B cell (primary cell): ENCODE results near the gene AQP5. TPM values are rescaled to one million over a fixed set of nuclear protein-coding genes. Genes with fewer than 3 reads are reported as not detected.

Experiments
- ATAC-seq: fragments of 200-7000 bp; cut with Tn5 transposase; one replicate; pipeline ENCODE4 v1.10.0; 2021; ENCODE audit warnings: low read depth, mild to moderate bottlenecking, moderate number of reproducible peaks, moderate library complexity
- CTCF ChIA-PET: fragments of 350-600 bp; sonication (Branson Sonifier 250); formaldehyde crosslinking; loops from one replicate; lab custom pipeline; 2021; ENCODE audit warnings: antibody characterized with exemption, inconsistent platforms; lab: Charles Lee
- POLR2A ChIA-PET: fragments of 350-600 bp; sonication (Branson Sonifier 250); formaldehyde crosslinking; loops from one replicate; lab custom pipeline; 2021; ENCODE audit warnings: antibody characterized with exemption; lab: Charles Lee
- DNase-seq: peaks from one replicate; pipeline ENCODE4 v3.0.0; 2013
- H2AFZ ChIP-seq: 2 replicates; pipeline ENCODE4 v1.6.1; 2012; ENCODE audit warnings: mild to moderate bottlenecking, low read depth, low read length; ENCODE audit not compliant: insufficient read depth, poor library complexity, severe bottlenecking
- H3K27ac ChIP-seq, 2 donors: 1 replicate in 1 of 2; 2 replicates in 1 of 2; pipeline ENCODE4 v1.5.1; 2012 to 2013; ENCODE audit warnings: low read length in 2 of 2, mild to moderate bottlenecking in 2 of 2, moderate library complexity in 1 of 2
- H3K27me3 ChIP-seq, 4 experiments: fragments of 200-600 bp in 1 of 4; sonication (generic) in 1 of 4; replicated peaks in 1 of 4; 1 replicate in 2 of 4; 2 replicates in 2 of 4; pipeline versions ENCODE4 v1.6.1 to v1.7.0; 2013 to 2016; ENCODE audit warnings: low read length in 3 of 4, mild to moderate bottlenecking in 2 of 4, mixed read lengths in 1 of 4, moderate library complexity in 1 of 4; ENCODE audit not compliant: insufficient read depth in 4 of 4, control insufficient read depth in 3 of 4; ENCODE audit errors: control extremely low read depth in 1 of 4
- H3K36me3 ChIP-seq, 2 experiments: replicated peaks in 1 of 2; 1 replicate in 1 of 2; 2 replicates in 1 of 2; pipeline versions ENCODE4 v1.6.1 to v1.7.1; 2013; ENCODE audit warnings: low read length in 1 of 2; ENCODE audit not compliant: insufficient read depth in 2 of 2, control insufficient read depth in 1 of 2; ENCODE audit errors: control extremely low read depth in 1 of 2, extremely low read depth in 1 of 2
- H3K4me1 ChIP-seq, 2 donors: fragments of 200-600 bp in 1 of 2; sonication (generic) in 1 of 2; 1 replicate in 1 of 2; 2 replicates in 1 of 2; pipeline versions ENCODE4 v1.5.1 to v1.6.1; 2013 to 2017; ENCODE audit warnings: low read length in 2 of 2; ENCODE audit not compliant: control insufficient read depth in 2 of 2, insufficient read depth in 2 of 2
- H3K4me2 ChIP-seq: replicated peaks from 2 replicates; pipeline ENCODE3; 2012; ENCODE audit warnings: mild to moderate bottlenecking, low read depth, low read length; ENCODE audit not compliant: poor library complexity, severe bottlenecking
- H3K4me3 ChIP-seq, 5 experiments: fragments of 200-600 bp in 1 of 5; sonication (generic) in 1 of 5; 1 replicate in 3 of 5; 2 replicates in 2 of 5; pipeline versions ENCODE4 v1.5.1 to v1.7.0; 2011 to 2016; ENCODE audit warnings: low read length in 4 of 5, mild to moderate bottlenecking in 4 of 5, low read depth in 2 of 5, control low read depth in 1 of 5, moderate library complexity in 1 of 5; ENCODE audit not compliant: insufficient read depth in 1 of 5; ENCODE audit errors: control extremely low read depth in 1 of 5, extremely low read depth in 1 of 5
- H3K79me2 ChIP-seq: fragments of 200-600 bp; sonication (generic); one replicate; pipeline ENCODE4 v1.6.0; 2016; ENCODE audit warnings: low read length; ENCODE audit not compliant: control insufficient read depth, insufficient read depth
- H3K9ac ChIP-seq: fragments of 200-600 bp; sonication (generic); 2 replicates; pipeline ENCODE4 v1.6.1; 2017; ENCODE audit warnings: mild to moderate bottlenecking, low read length, moderate library complexity
- H3K9me3 ChIP-seq, 3 donors: one replicate each; pipeline versions ENCODE4 v1.6.1 to v1.7.1; 2013; ENCODE audit warnings: low read length in 2 of 3; ENCODE audit not compliant: control insufficient read depth in 2 of 3, insufficient read depth in 1 of 3; ENCODE audit errors: control extremely low read depth in 1 of 3
- H4K20me1 ChIP-seq: 2 replicates; pipeline ENCODE4 v1.6.0; 2012; ENCODE audit warnings: mild to moderate bottlenecking, low read length; ENCODE audit not compliant: insufficient read depth, control insufficient read depth, poor library complexity, severe bottlenecking
- H3K27ac Mint-ChIP-seq: one replicate; pipeline ENCODE4 v1.8.0; 2021; ENCODE audit warnings: mixed read lengths
- H3K27me3 Mint-ChIP-seq: one replicate; pipeline ENCODE4 v1.8.0; 2021; ENCODE audit warnings: mixed read lengths
- H3K4me1 Mint-ChIP-seq: one replicate; pipeline ENCODE4 v1.8.0; 2021; ENCODE audit warnings: mixed read lengths
- H3K4me3 Mint-ChIP-seq: one replicate; pipeline ENCODE4 v1.8.0; 2021; ENCODE audit warnings: mixed read lengths
- H3K9me3 Mint-ChIP-seq: one replicate; pipeline ENCODE4 v1.8.0; 2022; ENCODE audit warnings: mixed read lengths; ENCODE audit not compliant: insufficient read depth
- EZH2 ChIP-seq: IDR thresholded peaks from 2 replicates; pipeline ENCODE4 v1.6.1; 2012; ENCODE audit warnings: borderline replicate concordance, low read depth, mild to moderate bottlenecking, moderate library complexity, low read length; ENCODE audit not compliant: insufficient read depth, poor library complexity, severe bottlenecking
- WGBS: methylation state at CpG from one replicate; pipeline ENCODE4 v1.1.5; 2013; ENCODE audit warnings: missing lambda C conversion rate; ENCODE audit not compliant: insufficient coverage; 5-methylcytosine and 5-hydroxymethylcytosine counted together
- intact Hi-C: fragments of 100-400 bp; cut with micrococcal nuclease; formaldehyde crosslinking; loops from one replicate; pipeline ENCODE4 v1.10.0; 2022
- polyA plus RNA-seq: library from polyadenylated mRNA; depleted of rRNA; stranded (reverse); fragments of >200 nt; gene quantifications from 2 replicates; pipeline ENCODE4 v1.2.3, GENCODE V29; 2012
- total RNA-seq, 2 donors: library from RNA; stranded (reverse); fragments of 120-200 nt in 1 of 2; gene quantifications; 1 replicate in 1 of 2; 2 replicates in 1 of 2; pipeline versions ENCODE4 v1.2.3 to v1.2.4, GENCODE V29; 2013 to 2022
- TF ChIP-seq, protein P1 (sequence below): fragments of 200-600 bp; IDR thresholded peaks from one replicate; pipeline ENCODE4 v1.8.0; 2022; ENCODE audit warnings: antibody characterized with exemption, mild to moderate bottlenecking

AQP5 gene
- total and polyA plus RNA-seq, 2 donors (not counting 1 experiment from before 2014, with no cell fraction given): not detected

- intact Hi-C loops: no loop called here
- TF ChIP-seq, protein P1, sequence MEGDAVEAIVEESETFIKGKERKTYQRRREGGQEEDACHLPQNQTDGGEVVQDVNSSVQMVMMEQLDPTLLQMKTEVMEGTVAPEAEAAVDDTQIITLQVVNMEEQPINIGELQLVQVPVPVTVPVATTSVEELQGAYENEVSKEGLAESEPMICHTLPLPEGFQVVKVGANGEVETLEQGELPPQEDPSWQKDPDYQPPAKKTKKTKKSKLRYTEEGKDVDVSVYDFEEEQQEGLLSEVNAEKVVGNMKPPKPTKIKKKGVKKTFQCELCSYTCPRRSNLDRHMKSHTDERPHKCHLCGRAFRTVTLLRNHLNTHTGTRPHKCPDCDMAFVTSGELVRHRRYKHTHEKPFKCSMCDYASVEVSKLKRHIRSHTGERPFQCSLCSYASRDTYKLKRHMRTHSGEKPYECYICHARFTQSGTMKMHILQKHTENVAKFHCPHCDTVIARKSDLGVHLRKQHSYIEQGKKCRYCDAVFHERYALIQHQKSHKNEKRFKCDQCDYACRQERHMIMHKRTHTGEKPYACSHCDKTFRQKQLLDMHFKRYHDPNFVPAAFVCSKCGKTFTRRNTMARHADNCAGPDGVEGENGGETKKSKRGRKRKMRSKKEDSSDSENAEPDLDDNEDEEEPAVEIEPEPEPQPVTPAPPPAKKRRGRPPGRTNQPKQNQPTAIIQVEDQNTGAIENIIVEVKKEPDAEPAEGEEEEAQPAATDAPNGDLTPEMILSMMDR: no peak
- TF ChIP-seq EZH2: no peak
- DNase-seq (no peak), ATAC-seq (no peak)
- no peak overlapping the region for H3K4me2 ChIP-seq
- ChIA-PET CTCF (interaction anchor here (0.7 to 1.6 kb wide), 3 partner anchors 9 to 1141 kb away, joined by 3 to 9 read pairs (median 3); no protein-coding TSS in a partner anchor), POLR2A (no interaction called here)
- H3K36me3 ChIP-seq: no peaks in the 10 kb centered on the region
- H3K4me3 Mint-ChIP-seq: no peak overlapping the region
- no peaks in the 10 kb centered on the region for H3K79me2 ChIP-seq
- H3K4me1 ChIP-seq: no peaks in the 10 kb centered on the region
- H3K4me1 Mint-ChIP-seq: peaks cover 5% of the 10 kb centered on the region
- no peak overlapping the region for H2AFZ ChIP-seq
- H4K20me1 ChIP-seq: no peaks in the 10 kb centered on the region
- H3K9ac ChIP-seq: no peak overlapping the region
- H3K27ac ChIP-seq: no peak overlapping the region
- peaks cover 14% of the 10 kb centered on the region for H3K27me3 Mint-ChIP-seq
- H3K27ac Mint-ChIP-seq: no peak overlapping the region
- no peaks in the 10 kb centered on the region for H3K27me3 ChIP-seq
- H3K4me3 ChIP-seq: no peak overlapping the region
- 94% methylated on average over 5 of the region's 8 CpGs for WGBS
- no peaks in the 10 kb centered on the region for H3K9me3 ChIP-seq
- no peaks in the 10 kb centered on the region for H3K9me3 Mint-ChIP-seq
Observed at GRCh38 chr12:49937639-49938300, 23.9 kb upstream of the AQP5 start.

DNA sequence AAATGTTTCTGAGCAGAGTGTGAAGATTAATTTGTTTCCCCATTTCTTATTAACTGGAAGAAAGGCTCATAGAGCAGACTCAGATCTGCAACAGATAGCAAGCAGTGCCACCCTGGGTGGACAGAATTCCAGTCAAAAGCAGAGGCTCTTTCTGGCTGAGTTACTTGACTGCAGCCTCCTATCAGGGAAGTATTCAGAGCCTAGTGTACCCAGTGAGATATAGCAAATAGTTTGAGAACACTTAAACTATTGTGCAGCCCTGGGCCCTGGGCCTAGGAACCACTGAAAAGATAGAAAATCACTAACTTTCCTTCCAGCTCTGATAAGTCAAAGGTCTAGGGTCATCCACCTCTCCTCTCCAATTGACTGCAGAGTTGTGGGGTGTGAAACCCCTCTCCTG, 22.4 kb upstream of the AQP5 start:
- Histone ChIP-seq H3K9me3 (no peaks in the 10 kb centered on the region), H3K36me3 (no peaks in the 10 kb centered on the region), H3K9ac (no peak overlapping the region), H3K27ac (no peak overlapping the region), H3K79me2 (no peaks in the 10 kb centered on the region), H3K4me1 (no peaks in the 10 kb centered on the region), H3K4me2 (no peak overlapping the region), H3K4me3 (no peak overlapping the region), H4K20me1 (no peaks in the 10 kb centered on the region), H3K27me3 (no peaks in the 10 kb centered on the region), H2AFZ (no peak overlapping the region)
- Mint-ChIP-seq H3K27ac (no peak overlapping the region), H3K9me3 (no peaks in the 10 kb centered on the region), H3K4me3 (no peak overlapping the region), H3K27me3 (peaks cover 14% of the 10 kb centered on the region), H3K4me1 (peaks cover 7% of the 10 kb centered on the region)
- ChIA-PET POLR2A (no interaction called here), CTCF (no interaction called here)
- no peak for TF ChIP-seq EZH2
- TF ChIP-seq, protein P1: no peak
- ATAC-seq: no peak
- no peak for DNase-seq
- intact Hi-C loops: no loop called here
